ENCODE results near the gene CTSE. TPM values are rescaled to one million over a fixed set of nuclear protein-coding genes. Genes with fewer than 3 reads are reported as not detected.

Gene CTSE
- total and polyA plus RNA-seq, 2 experiments from 2014 or later, result not detected

DNA sequence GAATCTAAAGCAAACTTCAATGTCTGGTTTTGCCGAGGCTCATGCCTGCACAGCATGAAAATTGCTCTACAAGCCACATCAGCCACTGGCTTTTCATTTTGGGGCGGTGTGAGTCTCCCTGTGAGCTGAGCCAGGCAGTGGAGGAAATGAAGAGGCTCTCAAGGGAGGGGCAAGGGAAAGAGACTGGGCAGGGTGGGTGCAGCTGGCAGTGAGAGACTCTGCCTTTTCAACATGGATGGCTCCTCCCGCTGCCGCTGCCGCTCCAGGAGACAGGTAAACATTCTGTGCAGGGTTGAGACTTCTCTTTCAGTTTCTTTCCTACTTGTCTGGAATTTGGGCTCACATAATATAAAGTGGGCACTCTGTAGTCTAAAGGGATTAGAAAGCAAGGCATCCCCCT is 11.3 kb upstream of the CTSE start (continued):
- TF ChIP-seq ZNF331 (CRISPR knock-in tag; IDR thresholded peaks at IDR 0.05; ENCODE audit: low read depth), result no peak
- TF ChIP-seq, protein P1, sequence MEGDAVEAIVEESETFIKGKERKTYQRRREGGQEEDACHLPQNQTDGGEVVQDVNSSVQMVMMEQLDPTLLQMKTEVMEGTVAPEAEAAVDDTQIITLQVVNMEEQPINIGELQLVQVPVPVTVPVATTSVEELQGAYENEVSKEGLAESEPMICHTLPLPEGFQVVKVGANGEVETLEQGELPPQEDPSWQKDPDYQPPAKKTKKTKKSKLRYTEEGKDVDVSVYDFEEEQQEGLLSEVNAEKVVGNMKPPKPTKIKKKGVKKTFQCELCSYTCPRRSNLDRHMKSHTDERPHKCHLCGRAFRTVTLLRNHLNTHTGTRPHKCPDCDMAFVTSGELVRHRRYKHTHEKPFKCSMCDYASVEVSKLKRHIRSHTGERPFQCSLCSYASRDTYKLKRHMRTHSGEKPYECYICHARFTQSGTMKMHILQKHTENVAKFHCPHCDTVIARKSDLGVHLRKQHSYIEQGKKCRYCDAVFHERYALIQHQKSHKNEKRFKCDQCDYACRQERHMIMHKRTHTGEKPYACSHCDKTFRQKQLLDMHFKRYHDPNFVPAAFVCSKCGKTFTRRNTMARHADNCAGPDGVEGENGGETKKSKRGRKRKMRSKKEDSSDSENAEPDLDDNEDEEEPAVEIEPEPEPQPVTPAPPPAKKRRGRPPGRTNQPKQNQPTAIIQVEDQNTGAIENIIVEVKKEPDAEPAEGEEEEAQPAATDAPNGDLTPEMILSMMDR (conservative IDR thresholded peaks at IDR 0.05; ENCODE audit: low read depth in 2 of 2), result no peak

DNA sequence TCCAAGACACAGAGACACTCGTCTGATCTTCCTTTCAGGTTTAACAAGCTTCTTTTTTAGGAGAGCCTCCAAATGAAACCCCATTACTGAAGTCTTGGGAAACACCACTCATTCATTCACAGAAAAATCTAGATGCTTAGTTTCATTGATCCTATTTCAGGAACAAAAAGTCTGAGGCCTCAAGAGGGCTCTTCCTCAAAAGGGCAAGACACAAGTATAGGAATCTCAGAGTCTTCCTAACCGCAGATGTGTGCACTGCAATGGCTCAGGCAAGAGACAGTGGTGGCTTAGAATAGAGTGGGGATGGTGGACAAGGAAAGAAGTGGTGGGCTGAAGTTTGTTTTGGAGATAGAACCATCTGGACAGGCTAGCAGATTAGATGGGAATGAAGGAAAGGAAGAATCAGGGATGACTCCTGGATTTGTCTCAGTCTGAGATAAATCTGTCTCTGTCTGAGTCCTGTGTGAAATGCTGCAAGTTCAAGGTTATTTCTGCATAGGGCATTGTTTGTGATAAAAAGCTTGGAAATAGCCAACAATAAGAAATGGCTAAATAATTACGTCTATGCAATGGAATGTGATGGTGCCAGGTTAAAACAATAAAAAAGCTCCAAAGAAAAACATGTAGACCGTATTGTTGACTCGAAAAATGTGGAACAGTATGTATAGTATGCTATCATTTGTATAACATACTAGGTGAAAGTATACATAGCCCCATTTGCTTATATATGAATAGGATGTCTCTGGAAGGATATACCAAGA is 8.9 kb upstream of the CTSE start:
- DNase-seq (ENCODE audit: low spot score) (no peak), ATAC-seq (no peak)
- H3K9me3 Mint-ChIP-seq, result no peaks in the 10 kb centered on the region
- Histone ChIP-seq H3K9me2 (ENCODE audit: insufficient read depth) (no peaks in the 10 kb centered on the region), H3K4me2 (no peak overlapping the region), H4K20me1 (replicated peaks; ENCODE audit: insufficient read depth) (no peaks in the 10 kb centered on the region), H3K36me3 (ENCODE audit: insufficient read depth) (no peaks in the 10 kb centered on the region), H2AFZ (no peak overlapping the region), H3K79me2 (replicated peaks; ENCODE audit: insufficient read depth) (no peaks in the 10 kb centered on the region), H3K4me3 (no peak overlapping the region), H3K27me3 (ENCODE audit: insufficient read depth) (no peaks in the 10 kb centered on the region), H3K27ac (ENCODE audit: low read depth) (no peak overlapping the region), H3K4me1 (ENCODE audit: insufficient read depth) (0 out of 2 replicates have a peak, but pooled peaks cover 5% of the 10 kb centered on the region), H3F3A (replicated peaks; ENCODE audit: low read depth) (no peaks in the 10 kb centered on the region)
- H3K4me3 Mint-ChIP-seq, result no peak overlapping the region
- no peaks in the 10 kb centered on the region for H3K36me3 Mint-ChIP-seq (ENCODE audit: low read depth)
- H3K27ac Mint-ChIP-seq, result no peak overlapping the region
- peaks cover 6% of the 10 kb centered on the region; the same call in 1 of the 3 replicates for H3K4me1 Mint-ChIP-seq
- H3K27me3 Mint-ChIP-seq (ENCODE audit: insufficient read depth, low read depth, poor library complexity), result peaks cover 6% of the 10 kb centered on the region
- TF ChIP-seq, protein P1 (conservative IDR thresholded peaks at IDR 0.05; ENCODE audit: low read depth in 2 of 2), result no peak
- TF ChIP-seq STAT1 (IDR thresholded peaks at IDR 0.05; ENCODE audit: unreplicated experiment), result no peak
- no peak for TF ChIP-seq EZH2phosphoT487 (IDR thresholded peaks at IDR 0.05; ENCODE audit: unreplicated experiment)
- TF ChIP-seq NANOG (IDR thresholded peaks at IDR 0.05; ENCODE audit: borderline replicate concordance), result no peak
- TF ChIP-seq CREB1 (CRISPR knock-in tag; IDR thresholded peaks at IDR 0.05; ENCODE audit: low read depth), result no peak
- TF ChIP-seq JUNB (IDR thresholded peaks at IDR 0.05; ENCODE audit: unreplicated experiment), result no peak
- TF ChIP-seq EZH2 (IDR thresholded peaks at IDR 0.05; ENCODE audit: low read depth, unreplicated experiment), result no peak
- TF ChIP-seq, protein P2, sequence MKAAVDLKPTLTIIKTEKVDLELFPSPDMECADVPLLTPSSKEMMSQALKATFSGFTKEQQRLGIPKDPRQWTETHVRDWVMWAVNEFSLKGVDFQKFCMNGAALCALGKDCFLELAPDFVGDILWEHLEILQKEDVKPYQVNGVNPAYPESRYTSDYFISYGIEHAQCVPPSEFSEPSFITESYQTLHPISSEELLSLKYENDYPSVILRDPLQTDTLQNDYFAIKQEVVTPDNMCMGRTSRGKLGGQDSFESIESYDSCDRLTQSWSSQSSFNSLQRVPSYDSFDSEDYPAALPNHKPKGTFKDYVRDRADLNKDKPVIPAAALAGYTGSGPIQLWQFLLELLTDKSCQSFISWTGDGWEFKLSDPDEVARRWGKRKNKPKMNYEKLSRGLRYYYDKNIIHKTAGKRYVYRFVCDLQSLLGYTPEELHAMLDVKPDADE (IDR thresholded peaks at IDR 0.05), result no peak
- TF ChIP-seq POLR2AphosphoS5 (IDR thresholded peaks at IDR 0.05; ENCODE audit: low read depth), result no peak
- TF ChIP-seq ZNF114 (CRISPR knock-in tag; IDR thresholded peaks at IDR 0.05), result no peak
- no peak for TF ChIP-seq ZNF331 (CRISPR knock-in tag; IDR thresholded peaks at IDR 0.05; ENCODE audit: low read depth)
- TF ChIP-seq, protein P3, sequence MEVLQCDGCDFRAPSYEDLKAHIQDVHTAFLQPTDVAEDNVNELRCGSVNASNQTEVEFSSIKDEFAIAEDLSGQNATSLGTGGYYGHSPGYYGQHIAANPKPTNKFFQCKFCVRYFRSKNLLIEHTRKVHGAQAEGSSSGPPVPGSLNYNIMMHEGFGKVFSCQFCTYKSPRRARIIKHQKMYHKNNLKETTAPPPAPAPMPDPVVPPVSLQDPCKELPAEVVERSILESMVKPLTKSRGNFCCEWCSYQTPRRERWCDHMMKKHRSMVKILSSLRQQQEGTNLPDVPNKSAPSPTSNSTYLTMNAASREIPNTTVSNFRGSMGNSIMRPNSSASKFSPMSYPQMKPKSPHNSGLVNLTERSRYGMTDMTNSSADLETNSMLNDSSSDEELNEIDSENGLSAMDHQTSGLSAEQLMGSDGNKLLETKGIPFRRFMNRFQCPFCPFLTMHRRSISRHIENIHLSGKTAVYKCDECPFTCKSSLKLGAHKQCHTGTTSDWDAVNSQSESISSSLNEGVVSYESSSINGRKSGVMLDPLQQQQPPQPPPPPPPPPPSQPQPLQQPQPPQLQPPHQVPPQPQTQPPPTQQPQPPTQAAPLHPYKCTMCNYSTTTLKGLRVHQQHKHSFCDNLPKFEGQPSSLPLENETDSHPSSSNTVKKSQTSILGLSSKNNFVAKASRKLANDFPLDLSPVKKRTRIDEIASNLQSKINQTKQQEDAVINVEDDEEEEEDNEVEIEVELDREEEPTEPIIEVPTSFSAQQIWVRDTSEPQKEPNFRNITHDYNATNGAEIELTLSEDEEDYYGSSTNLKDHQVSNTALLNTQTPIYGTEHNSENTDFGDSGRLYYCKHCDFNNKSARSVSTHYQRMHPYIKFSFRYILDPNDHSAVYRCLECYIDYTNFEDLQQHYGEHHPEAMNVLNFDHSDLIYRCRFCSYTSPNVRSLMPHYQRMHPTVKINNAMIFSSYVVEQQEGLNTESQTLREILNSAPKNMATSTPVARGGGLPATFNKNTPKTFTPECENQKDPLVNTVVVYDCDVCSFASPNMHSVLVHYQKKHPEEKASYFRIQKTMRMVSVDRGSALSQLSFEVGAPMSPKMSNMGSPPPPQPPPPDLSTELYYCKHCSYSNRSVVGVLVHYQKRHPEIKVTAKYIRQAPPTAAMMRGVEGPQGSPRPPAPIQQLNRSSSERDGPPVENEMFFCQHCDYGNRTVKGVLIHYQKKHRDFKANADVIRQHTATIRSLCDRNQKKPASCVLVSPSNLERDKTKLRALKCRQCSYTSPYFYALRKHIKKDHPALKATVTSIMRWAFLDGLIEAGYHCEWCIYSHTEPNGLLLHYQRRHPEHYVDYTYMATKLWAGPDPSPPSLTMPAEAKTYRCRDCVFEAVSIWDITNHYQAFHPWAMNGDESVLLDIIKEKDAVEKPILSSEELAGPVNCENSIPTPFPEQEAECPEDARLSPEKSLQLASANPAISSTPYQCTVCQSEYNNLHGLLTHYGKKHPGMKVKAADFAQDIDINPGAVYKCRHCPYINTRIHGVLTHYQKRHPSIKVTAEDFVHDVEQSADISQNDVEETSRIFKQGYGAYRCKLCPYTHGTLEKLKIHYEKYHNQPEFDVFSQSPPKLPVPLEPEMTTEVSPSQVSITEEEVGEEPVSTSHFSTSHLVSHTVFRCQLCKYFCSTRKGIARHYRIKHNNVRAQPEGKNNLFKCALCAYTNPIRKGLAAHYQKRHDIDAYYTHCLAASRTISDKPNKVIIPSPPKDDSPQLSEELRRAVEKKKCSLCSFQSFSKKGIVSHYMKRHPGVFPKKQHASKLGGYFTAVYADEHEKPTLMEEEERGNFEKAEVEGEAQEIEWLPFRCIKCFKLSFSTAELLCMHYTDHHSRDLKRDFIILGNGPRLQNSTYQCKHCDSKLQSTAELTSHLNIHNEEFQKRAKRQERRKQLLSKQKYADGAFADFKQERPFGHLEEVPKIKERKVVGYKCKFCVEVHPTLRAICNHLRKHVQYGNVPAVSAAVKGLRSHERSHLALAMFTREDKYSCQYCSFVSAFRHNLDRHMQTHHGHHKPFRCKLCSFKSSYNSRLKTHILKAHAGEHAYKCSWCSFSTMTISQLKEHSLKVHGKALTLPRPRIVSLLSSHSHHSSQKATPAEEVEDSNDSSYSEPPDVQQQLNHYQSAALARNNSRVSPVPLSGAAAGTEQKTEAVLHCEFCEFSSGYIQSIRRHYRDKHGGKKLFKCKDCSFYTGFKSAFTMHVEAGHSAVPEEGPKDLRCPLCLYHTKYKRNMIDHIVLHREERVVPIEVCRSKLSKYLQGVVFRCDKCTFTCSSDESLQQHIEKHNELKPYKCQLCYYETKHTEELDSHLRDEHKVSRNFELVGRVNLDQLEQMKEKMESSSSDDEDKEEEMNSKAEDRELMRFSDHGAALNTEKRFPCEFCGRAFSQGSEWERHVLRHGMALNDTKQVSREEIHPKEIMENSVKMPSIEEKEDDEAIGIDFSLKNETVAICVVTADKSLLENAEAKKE (CRISPR knock-in tag; IDR thresholded peaks at IDR 0.05), result no peak
